ENCODE results near the gene SEC11A.

Gene SEC11A

GRCh38 chr15:84714821-84715220, 1.1 kb downstream of the SEC11A start:
- no peak for TF ChIP-seq CTCF (conservative IDR thresholded peaks at IDR 0.05)
- H3K27ac ChIP-seq: peak overlapping the region; percentile 91

- peak overlapping the region; percentile 91 for H3K27ac ChIP-seq
- no peak for TF ChIP-seq CTCF (conservative IDR thresholded peaks at IDR 0.05)
These were observed 1.6 kb downstream of the SEC11A start for GRCh38 chr15:84714372-84714771.

GRCh38 chr15:84703808-84704207, 12.1 kb downstream of the SEC11A start:
- no peak for TF ChIP-seq CTCF (conservative IDR thresholded peaks at IDR 0.05)
- H3K27ac ChIP-seq: no peak overlapping the region

GRCh38 chr15:84702961-84703482, 12.9 kb downstream of the SEC11A start:
- H3K27ac ChIP-seq: no peak overlapping the region
- TF ChIP-seq CTCF (conservative IDR thresholded peaks at IDR 0.05): no peak

- no peak overlapping the region for H3K27ac ChIP-seq
- no peak for TF ChIP-seq CTCF (conservative IDR thresholded peaks at IDR 0.05)
These were observed 16.3 kb downstream of the SEC11A start for GRCh38 chr15:84699538-84700191.

GRCh38 chr15:84697236-84697990, 18.5 kb downstream of the SEC11A start:
- TF ChIP-seq CTCF (conservative IDR thresholded peaks at IDR 0.05): no peak
- H3K27ac ChIP-seq: peak overlapping the region; percentile 5; the same call in 1 of the 2 replicates

GRCh38 chr15:84696757-84697156, 19.2 kb downstream of the SEC11A start:
- TF ChIP-seq CTCF (conservative IDR thresholded peaks at IDR 0.05): no peak
- H3K27ac ChIP-seq: no peak overlapping the region; the same call in 1 of the 2 replicates
